ENCODE results near the gene ZNF497.

ZNF497 gene

GRCh38 chr19:58367698-58368454 lies 5.3 kb upstream of the ZNF497 start:
- no peaks in the 10 kb centered on the region for H3K36me3 Mint-ChIP-seq (ENCODE audit: low read depth)
- no peaks in the 10 kb centered on the region for H3K9me3 Mint-ChIP-seq
- H3K4me3 Mint-ChIP-seq, result no peak overlapping the region
- intact Hi-C loops (cut with micrococcal nuclease), result no loop called here
- H3K27ac Mint-ChIP-seq, result no peak overlapping the region
- peaks cover 9% of the 10 kb centered on the region for H3K4me1 Mint-ChIP-seq (ENCODE audit: low read depth)
- H3K27me3 Mint-ChIP-seq, result no peaks in the 10 kb centered on the region

DNA sequence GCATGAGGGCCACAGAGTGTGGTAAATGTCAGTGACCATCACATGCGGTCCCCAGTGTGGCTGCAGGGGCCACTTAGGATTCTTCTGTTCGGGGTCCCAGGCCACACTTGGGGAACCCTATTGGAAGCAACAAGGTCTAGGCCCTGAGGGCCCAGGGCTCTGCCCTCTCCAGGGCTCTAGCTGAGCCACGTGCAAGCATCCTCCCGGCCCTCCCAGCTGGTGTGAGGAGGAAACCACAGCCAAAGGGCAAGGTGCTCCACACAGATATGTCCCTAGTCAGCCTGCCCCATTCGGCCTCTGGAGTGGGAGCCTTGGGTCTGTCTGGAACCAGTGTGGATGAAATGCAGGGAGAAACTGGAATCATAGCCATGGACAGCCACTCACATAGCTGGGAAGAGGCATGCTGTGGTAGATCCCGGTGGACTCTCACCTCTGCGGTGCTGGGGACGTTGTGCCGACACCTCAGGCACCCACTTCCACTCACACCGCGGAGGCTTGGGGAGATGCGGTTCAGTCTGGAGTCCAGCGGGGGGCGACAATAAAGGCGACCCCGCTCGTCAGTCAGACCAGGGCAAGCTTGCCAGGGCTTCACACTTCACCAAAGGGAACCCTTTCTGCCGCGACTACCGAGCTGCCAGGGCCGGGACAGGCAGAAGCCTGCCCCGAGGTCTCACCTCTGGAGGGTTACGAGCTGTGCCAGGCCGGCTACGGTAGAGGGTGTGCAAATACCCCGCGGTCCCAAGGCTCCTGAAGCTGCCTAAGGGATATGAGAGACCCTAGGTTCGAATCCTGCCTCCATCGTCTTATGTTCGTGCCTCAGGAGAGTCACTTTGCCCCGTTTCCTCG lies 4.3 kb upstream of the ZNF497 start:
- no peaks in the 10 kb centered on the region for H3K27me3 Mint-ChIP-seq
- peaks cover 7% of the 10 kb centered on the region for H3K36me3 Mint-ChIP-seq (ENCODE audit: low read depth)
- H3K4me3 Mint-ChIP-seq, result no peak overlapping the region
- intact Hi-C loops (cut with micrococcal nuclease), result no loop called here
- H3K9me3 Mint-ChIP-seq, result no peaks in the 10 kb centered on the region
- H3K4me1 Mint-ChIP-seq (ENCODE audit: low read depth), result peaks cover 17% of the 10 kb centered on the region
- no peak overlapping the region for H3K27ac Mint-ChIP-seq

DNA sequence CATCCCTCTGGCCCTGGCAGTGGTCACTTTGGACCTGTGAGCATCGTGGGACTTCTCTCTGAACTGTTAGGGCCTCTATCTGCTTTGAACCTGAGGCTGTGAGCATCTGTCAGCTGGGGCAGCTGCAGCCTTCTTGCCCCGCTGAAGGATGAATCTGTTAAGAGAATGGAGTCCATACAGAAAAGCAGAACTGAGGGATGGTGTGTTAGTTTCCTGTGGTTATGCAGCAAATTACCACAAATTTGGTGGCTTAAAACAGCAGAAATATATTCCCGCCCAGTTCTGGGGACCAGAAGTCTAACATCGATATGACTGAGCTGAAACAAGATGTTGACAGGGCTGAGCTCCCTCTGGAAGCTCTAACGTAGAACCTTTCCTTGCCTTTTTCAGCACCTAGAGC lies 1.6 kb upstream of the ZNF497 start:
- Mint-ChIP-seq H3K4me3 (no peak overlapping the region), H3K36me3 (ENCODE audit: low read depth) (peaks cover 9% of the 10 kb centered on the region), H3K27me3 (no peaks in the 10 kb centered on the region), H3K4me1 (ENCODE audit: low read depth) (peaks cover 20% of the 10 kb centered on the region), H3K9me3 (no peaks in the 10 kb centered on the region), H3K27ac (peak overlapping the region; percentile 39)
- intact Hi-C loops (cut with micrococcal nuclease), result no loop called here

GRCh38 chr19:58361900-58362271 lies 665 bp downstream of the ZNF497 start:
- Mint-ChIP-seq H3K9me3 (no peaks in the 10 kb centered on the region), H3K4me3 (peak overlapping the region; percentile 96), H3K36me3 (ENCODE audit: low read depth) (peaks cover 9% of the 10 kb centered on the region), H3K4me1 (ENCODE audit: low read depth) (peaks cover 29% of the 10 kb centered on the region), H3K27ac (peak overlapping the region; percentile 98), H3K27me3 (peaks cover 17% of the 10 kb centered on the region)
- intact Hi-C loops (cut with micrococcal nuclease), result loop anchor here (1.0 to 2.0 kb wide), 4 partner anchors 19 to 57 kb away; partner anchors contain the start of genes ERVK3-1 and ZNF837

GRCh38 chr19:58357481-58358145 lies 4.9 kb downstream of the ZNF497 start:
- no peak overlapping the region for H3K4me3 Mint-ChIP-seq
- H3K9me3 Mint-ChIP-seq, result no peaks in the 10 kb centered on the region
- H3K27ac Mint-ChIP-seq, result no peak overlapping the region
- H3K27me3 Mint-ChIP-seq, result peaks cover 43% of the 10 kb centered on the region
- peaks cover 27% of the 10 kb centered on the region for H3K4me1 Mint-ChIP-seq (ENCODE audit: low read depth)
- peaks cover 18% of the 10 kb centered on the region for H3K36me3 Mint-ChIP-seq (ENCODE audit: low read depth)
- intact Hi-C loops (cut with micrococcal nuclease), result no loop called here

DNA sequence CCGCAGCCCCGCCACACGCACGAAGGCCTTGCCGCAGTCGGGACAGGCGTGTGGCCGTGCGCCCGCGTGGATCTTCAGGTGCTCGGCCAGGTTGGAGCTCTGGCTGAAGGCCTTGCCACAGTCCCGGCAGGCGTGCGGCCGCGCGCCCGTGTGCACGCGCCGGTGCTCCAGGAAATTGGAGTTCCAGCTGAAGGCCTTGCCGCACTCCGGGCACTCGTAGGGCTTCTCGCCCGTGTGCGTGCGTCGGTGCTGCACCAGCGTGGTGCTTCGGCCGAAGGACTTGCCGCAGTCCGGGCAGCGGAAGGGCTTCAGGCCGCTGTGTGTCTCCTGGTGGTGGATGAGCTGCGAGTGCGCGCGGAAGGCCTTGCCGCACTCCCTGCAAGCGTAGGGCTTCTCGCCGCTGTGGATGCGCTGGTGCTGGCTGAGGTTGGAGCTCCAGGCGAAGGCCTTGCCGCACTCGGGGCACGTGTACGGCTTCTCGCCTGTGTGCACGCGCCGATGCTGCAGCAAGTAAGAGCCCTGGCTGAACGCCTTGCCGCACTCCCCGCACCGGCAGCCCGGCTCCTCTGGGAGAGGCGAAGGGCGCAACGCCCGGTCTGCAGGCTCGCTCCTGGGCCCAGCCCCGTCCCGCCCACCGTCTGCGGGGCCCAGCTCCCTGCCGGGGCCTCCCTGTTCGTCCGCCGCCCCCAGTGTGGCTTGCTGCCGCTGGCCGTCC lies 5.6 kb downstream of the ZNF497 start:
- Mint-ChIP-seq H3K4me3 (peak overlapping the region; percentile 37), H3K4me1 (ENCODE audit: low read depth) (peaks cover 23% of the 10 kb centered on the region), H3K36me3 (ENCODE audit: low read depth) (peaks cover 19% of the 10 kb centered on the region), H3K27me3 (peaks cover 43% of the 10 kb centered on the region), H3K27ac (no peak overlapping the region), H3K9me3 (no peaks in the 10 kb centered on the region)
- intact Hi-C loops (cut with micrococcal nuclease), result no loop called here

DNA sequence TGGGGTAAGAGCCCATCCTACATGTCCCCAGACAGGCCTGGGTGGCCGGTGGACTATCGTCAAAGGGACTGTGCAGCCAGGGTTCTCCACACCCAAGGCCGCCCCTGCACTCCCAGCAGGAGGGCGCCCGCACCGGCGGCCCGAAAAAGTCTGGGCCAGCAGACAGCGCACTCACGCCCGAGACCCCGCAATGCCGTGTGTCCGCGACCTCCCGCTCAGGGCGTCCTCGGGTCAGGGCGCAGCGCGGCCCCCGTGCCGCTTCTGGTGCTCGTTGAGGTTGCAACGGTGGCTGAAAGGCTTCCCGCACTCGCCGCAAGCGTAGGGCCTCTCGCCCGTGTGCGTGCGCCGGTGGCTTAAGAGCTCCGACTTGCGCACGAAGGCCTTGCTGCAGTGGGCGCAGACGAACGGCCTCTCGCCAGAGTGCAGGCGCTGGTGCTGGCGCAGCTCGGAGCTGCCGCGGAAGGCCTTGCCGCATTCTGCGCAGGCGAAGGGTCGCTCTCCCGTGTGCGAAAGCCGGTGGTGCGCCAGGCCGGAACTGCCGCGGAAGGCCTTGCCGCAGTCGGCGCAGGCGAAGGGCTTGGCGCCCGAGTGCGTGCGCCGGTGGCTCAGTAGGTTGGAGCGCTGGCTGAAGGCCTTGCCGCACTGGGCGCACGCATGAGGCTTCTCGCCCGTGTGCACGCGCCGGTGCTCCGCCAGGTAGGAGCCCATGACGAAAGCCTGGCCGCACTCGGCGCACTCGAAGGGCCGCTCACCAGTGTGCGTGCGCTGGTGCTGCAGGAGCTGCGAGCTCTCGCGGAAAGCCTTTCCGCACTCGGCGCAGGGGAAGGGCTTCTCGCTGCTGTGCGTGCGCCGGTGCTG lies 6.4 kb downstream of the ZNF497 start:
- Mint-ChIP-seq H3K36me3 (ENCODE audit: low read depth) (peaks cover 24% of the 10 kb centered on the region), H3K4me1 (ENCODE audit: low read depth) (peaks cover 20% of the 10 kb centered on the region), H3K4me3 (peak overlapping the region; percentile 37), H3K9me3 (no peaks in the 10 kb centered on the region), H3K27me3 (peaks cover 48% of the 10 kb centered on the region), H3K27ac (no peak overlapping the region)
- intact Hi-C loops (cut with micrococcal nuclease), result no loop called here

DNA sequence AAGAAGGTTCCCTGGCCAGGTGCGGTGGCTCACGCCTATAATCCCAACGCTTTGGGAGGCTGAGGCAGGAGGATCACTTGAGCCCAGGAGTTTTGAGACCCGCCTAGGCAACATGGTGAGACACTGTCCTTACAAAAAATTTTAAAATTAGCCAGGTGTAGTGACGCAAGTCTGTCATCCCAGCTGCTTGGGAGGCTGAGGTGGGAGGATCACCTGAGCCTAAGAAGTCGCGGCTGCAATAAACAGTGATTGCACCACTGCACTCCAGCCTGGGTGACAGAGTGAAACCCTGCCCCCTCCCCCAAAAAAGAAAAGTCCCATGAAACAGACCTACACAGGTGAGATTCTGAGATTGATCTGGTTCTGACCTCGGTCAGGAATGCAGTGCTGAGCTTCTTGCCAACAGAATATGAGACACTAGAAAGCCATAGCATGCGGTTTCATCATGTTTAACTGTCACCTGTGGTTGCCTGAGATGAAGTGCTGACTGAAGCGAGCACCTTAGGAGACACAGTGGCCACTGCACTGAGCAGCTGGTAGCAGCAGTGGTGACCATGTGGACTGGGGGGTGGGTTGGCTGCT lies 7.2 kb downstream of the ZNF497 start:
- no peak overlapping the region for H3K4me3 Mint-ChIP-seq
- no peak overlapping the region for H3K27ac Mint-ChIP-seq
- no peaks in the 10 kb centered on the region for H3K9me3 Mint-ChIP-seq
- intact Hi-C loops (cut with micrococcal nuclease), result no loop called here
- peaks cover 20% of the 10 kb centered on the region for H3K4me1 Mint-ChIP-seq (ENCODE audit: low read depth)
- peaks cover 53% of the 10 kb centered on the region for H3K27me3 Mint-ChIP-seq
- peaks cover 32% of the 10 kb centered on the region for H3K36me3 Mint-ChIP-seq (ENCODE audit: low read depth)

DNA sequence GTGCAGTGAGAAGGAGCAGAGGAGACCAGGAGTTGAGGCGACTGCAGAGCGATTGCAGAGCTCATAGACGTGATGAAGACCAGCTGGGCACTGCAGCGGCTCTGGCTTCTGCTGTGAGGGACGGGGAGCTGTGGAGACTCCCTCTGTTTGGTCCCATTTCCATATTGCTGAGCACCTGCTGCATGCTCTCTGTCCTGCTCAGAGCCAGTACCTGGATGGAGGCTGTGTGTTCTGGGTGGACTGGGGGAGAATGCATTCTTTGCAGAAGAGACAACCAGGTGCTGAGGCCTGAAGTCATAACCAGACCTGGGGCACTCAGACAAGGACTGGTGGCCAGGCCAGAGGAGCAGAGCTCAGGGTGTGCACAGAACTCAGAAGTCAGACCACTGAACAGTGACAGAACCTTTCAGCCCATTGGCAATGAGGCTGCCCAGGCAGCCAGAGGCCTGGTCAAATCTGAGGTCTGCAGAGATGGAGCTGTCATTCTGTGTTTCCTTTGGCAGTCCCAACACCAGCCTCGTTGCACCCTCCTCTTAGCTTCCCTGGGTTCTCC lies 8.0 kb downstream of the ZNF497 start:
- H3K27ac Mint-ChIP-seq, result no peak overlapping the region
- H3K9me3 Mint-ChIP-seq, result no peaks in the 10 kb centered on the region
- H3K36me3 Mint-ChIP-seq (ENCODE audit: low read depth), result peaks cover 40% of the 10 kb centered on the region
- H3K4me3 Mint-ChIP-seq, result no peak overlapping the region
- intact Hi-C loops (cut with micrococcal nuclease), result no loop called here
- peaks cover 58% of the 10 kb centered on the region for H3K27me3 Mint-ChIP-seq
- peaks cover 23% of the 10 kb centered on the region for H3K4me1 Mint-ChIP-seq (ENCODE audit: low read depth)

DNA sequence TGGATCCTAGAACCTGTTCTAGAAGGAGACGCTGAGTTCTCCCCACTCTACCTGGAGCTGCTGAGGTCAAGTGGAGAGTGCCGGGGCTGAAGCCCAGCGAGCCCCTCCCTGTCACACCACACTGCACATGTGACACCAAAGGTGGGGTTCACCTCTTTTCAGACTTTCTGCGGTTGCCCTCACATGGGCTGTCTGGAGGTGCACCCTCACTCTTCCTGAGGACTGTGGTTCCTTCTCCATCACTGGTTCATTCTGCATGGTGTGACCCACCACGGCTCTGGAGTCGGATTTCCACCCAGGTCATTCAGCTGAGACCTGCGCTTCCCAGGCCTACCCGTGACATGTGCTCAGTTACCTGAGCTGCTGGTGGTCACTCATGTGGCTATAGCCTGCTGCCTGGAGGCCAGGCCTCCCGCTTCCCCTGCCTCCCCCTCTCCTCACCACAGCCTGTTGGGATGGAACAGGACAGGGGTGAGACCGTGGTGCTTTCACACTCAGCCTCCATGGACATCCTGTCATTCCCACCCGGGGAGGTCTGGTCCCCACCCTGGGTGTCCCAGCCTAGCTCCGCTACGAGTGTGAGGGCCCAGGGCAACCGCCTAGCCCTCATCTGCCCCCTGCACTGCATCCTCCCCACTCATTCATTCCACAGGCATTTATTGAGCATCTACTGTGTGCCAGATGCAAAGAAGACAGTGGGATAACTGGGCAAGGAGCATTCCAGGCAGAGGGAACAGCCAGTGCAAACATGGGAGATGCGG lies 8.7 kb downstream of the ZNF497 start:
- no peak overlapping the region for H3K27ac Mint-ChIP-seq
- peaks cover 44% of the 10 kb centered on the region for H3K36me3 Mint-ChIP-seq (ENCODE audit: low read depth)
- no peaks in the 10 kb centered on the region for H3K9me3 Mint-ChIP-seq
- intact Hi-C loops (cut with micrococcal nuclease), result no loop called here
- H3K4me3 Mint-ChIP-seq, result no peak overlapping the region
- peaks cover 27% of the 10 kb centered on the region for H3K4me1 Mint-ChIP-seq (ENCODE audit: low read depth)
- peaks cover 61% of the 10 kb centered on the region for H3K27me3 Mint-ChIP-seq

DNA sequence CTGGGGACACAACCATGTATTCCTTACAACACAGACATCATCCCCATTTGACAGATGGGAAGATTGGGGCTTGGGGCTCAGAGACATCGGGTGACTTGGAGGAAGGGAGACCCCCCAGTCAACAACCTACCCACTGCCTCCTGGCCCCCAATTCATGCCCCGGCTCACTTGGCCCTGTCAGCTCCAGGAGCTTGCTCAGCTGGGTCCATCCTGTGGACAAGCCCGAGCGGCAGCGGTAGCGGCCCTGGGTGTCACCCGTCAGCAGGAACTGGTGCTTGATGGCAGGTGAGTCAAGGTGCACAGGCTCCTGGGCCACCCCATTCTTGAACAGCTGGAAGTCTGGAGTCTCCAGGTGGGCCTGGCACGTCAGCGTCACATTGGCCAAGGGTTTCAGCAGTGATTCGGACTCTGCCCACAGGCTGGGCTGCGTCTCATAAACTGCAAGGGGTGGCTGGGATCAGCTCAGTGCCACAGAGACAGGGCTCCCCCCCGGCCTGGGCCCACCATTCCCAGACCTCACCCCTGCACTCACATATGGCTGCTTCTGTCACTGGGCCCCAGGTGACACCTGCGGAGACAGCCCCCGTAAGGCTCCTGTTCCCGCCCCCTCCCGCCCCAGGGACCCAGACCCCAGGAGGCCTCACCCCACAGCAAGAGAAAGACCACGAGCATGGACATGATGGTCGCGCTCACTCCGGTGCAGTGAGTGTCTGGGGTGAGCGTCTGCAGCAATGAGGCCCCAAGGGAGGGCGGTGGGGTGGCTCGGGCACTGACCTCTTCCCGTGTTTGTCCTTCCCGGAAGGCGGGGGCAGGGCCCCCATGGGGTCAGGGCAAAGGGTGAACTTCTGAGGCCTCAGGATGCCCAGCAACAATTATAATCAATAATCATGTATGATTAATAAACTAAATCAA lies 9.5 kb downstream of the ZNF497 start, which contains the start of gene A1BG:
Gene A1BG (minus strand): TSS at position 733 of the 912 bp plus-strand sequence. CDS start 55 bp downstream, at position 678.
- Mint-ChIP-seq H3K4me3 (no peak within 1 kb of the TSS), H3K36me3 (ENCODE audit: low read depth) (peaks cover 44% of the 10 kb centered on the region), H3K27me3 (peaks cover 56% of the 10 kb centered on the region), H3K27ac (no peak within 1 kb of the TSS), H3K4me1 (ENCODE audit: low read depth) (peaks cover 27% of the 10 kb centered on the region), H3K9me3 (no peaks in the 10 kb centered on the region)
- intact Hi-C loops (cut with micrococcal nuclease), result no loop called here

All from dendritic cell treated with granulocyte-macrophage colony-stimulating factor and Interleukin-4, amounts not matched to agents 40 ng/mL and 50 ng/mL, for 4 days (primary cell).